Muscle layer of duodenum (tissue), 2 donors: ENCODE measurements around the gene LENEP.

Experiments used
- H3K27ac ChIP-seq: one replicate; pipeline ENCODE4 v1.7.0; 2013; ENCODE audit warnings: mild to moderate bottlenecking, low read length
- H3K27me3 ChIP-seq: one replicate; pipeline ENCODE4 v1.7.0; 2013; ENCODE audit warnings: low read depth, mild to moderate bottlenecking, control low read depth, low read length
- H3K36me3 ChIP-seq, 2 donors: one replicate each; pipeline ENCODE4 v1.7.0; 2013; ENCODE audit warnings: low read length in 2 of 2, control low read depth in 1 of 2, mild to moderate bottlenecking in 1 of 2; ENCODE audit not compliant: insufficient read depth in 2 of 2, control insufficient read depth in 1 of 2
- H3K4me1 ChIP-seq, 2 donors: one replicate each; pipeline ENCODE4 v1.7.0; 2013; ENCODE audit warnings: low read length in 2 of 2, mild to moderate bottlenecking in 2 of 2, control low read depth in 1 of 2, moderate library complexity in 1 of 2; ENCODE audit not compliant: insufficient read depth in 2 of 2, control insufficient read depth in 1 of 2
- H3K4me3 ChIP-seq, 2 donors: one replicate each; pipeline ENCODE4 v1.7.0; 2013; ENCODE audit warnings: low read length in 2 of 2, low read depth in 1 of 2, mild to moderate bottlenecking in 1 of 2
- H3K9me3 ChIP-seq, 2 donors: one replicate each; pipeline ENCODE4 v1.7.0; 2013; ENCODE audit warnings: low read length in 2 of 2, control low read depth in 1 of 2, mild to moderate bottlenecking in 1 of 2; ENCODE audit not compliant: control insufficient read depth in 1 of 2
- donor health status: healthy.

LENEP gene

DNA sequence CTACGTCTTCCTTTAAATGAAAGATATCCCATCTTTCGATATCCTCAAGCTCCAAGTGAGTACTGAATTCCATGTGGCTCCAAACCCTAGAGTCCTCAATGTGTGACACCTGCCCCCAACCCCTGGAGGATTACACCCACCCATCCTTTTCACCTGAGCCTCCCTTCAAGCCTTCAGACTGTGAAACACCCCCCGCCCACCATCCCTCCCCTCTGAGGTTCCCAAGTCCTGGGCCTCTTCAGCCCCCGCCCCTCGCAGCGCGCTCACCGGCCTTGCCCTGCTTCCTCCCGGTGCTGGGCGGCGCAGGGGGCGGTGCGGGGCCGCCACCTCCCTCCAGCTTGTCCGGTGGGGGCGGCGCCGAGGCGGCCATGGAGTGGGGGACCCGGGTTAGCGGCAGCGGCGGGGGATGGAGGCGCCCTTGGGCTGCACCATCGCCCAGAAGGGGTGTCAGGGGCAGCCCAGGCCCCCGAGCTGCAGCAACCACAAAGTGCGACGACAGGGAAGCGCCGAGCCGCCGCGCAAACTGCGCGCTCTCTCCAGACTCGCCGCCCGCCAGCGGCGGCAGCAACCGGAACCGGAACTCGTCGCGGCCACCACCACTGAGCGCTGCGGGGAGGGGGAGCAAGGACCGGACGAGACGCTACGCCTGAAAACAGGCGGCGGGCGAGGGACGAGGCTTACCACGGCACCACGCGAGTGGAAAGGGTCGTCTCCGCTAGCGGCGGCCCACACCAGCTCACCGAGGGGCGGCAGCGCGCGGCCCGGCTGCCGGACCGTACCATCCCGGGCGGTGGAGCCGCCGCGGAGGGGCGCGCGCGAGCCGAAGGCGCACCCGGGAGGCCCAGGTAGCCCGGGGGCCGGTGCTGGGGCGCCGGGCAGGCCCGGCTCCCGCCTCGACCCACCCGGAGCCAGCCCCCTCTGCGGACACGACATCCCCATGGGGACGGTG lies 31.9 kb upstream of the LENEP start, which contains the start of gene PYGO2:
TSS of gene PYGO2 (minus strand) at position 576 of the 949 bp plus-strand sequence. CDS start at position 370, 206 bp downstream.
- Histone ChIP-seq H3K4me1 (peaks cover 11 to 33% of the 10 kb centered on the region in 2 donors), H3K27me3 (no peaks in the 10 kb centered on the region), H3K36me3 (peaks cover 27 to 49% of the 10 kb centered on the region in 2 donors), H3K27ac (peak within 1 kb of the TSS; percentile 68), H3K9me3 (no peaks in the 10 kb centered on the region), H3K4me3 (peak within 1 kb of the TSS; percentile 72 to 85)

DNA sequence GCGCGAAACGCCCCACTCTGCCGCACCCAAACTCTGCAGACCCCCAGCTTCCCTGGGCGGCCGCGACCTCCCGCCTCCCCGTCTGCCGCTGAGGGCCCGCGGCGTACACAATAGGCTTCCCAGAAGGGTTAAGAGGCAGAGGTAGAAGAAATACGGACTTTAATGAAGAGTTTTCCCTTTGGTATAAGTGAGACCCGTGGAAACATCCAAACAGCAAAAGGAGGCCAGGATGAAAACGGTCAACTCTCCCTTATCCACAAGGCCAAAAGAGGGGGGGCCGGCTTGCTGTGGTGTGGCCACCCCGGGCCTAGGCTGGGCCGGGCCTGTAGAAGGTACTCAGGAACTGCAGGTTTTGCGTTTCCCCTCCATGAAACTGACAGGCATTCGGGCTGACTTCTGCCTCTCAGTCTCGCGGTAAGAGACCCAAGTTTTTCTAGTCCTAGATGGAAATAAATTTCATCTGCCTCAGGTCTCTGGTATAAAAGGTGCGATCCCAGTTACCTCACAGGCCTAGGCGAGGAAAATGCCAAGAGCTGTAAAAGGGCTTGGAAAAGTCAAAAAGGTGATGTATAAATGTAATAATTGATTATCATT lies 31.1 kb upstream of the LENEP start:
- peak overlapping the region; percentile 68 for H3K27ac ChIP-seq
- peak overlapping the region; percentile 72 to 85 for H3K4me3 ChIP-seq
- H3K4me1 ChIP-seq: peaks cover 5 to 25% of the 10 kb centered on the region in 2 donors
- no peaks in the 10 kb centered on the region for H3K9me3 ChIP-seq
- no peaks in the 10 kb centered on the region for H3K27me3 ChIP-seq
- H3K36me3 ChIP-seq: peaks cover 34 to 57% of the 10 kb centered on the region in 2 donors

DNA sequence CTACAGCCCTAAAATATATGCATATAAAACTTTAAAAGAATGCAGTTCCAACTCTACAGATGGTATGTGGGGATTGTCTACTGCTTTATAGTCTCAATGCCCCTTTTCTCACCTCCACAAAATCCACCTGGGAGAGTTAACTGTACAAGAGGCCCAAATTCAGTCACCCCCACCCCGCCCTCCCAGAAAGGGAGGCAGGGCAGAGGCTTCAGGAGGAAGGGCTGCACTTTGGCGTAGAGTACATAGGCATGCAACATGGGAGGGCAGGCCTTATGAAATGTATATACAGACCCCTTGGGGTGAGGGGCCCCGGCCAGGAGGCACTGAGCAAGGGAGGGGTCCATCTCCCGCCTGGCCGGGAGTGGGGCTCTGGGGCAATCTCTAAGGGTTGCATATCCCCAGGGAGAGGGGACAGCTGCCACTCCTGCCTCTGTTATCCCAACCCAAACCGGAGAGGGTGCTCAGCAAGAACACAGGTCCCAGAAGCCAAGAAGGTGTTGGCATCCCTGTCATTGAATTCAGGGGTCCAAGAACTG lies 30.5 kb upstream of the LENEP start:
- Histone ChIP-seq H3K4me3 (peak overlapping the region; percentile 72 to 85), H3K36me3 (peaks cover 40 to 63% of the 10 kb centered on the region in 2 donors), H3K9me3 (no peaks in the 10 kb centered on the region), H3K27me3 (no peaks in the 10 kb centered on the region), H3K27ac (peak overlapping the region; percentile 68), H3K4me1 (peaks cover 5 to 22% of the 10 kb centered on the region in 2 donors)

- peaks cover 5 to 25% of the 10 kb centered on the region in 2 donors for H3K4me1 ChIP-seq
- peaks cover 45 to 65% of the 10 kb centered on the region in 2 donors for H3K36me3 ChIP-seq
- no peak overlapping the region for H3K4me3 ChIP-seq
- H3K27ac ChIP-seq: no peak overlapping the region
- H3K27me3 ChIP-seq: no peaks in the 10 kb centered on the region
- no peaks in the 10 kb centered on the region for H3K9me3 ChIP-seq
These were observed 29.7 kb upstream of the LENEP start for GRCh38 chr1:154963643-154964042.

GRCh38 chr1:154964359-154964758 lies 29.0 kb upstream of the LENEP start:
- Histone ChIP-seq H3K4me1 (peaks cover 5 to 32% of the 10 kb centered on the region in 2 donors), H3K9me3 (no peaks in the 10 kb centered on the region), H3K4me3 (no peak overlapping the region), H3K27me3 (no peaks in the 10 kb centered on the region), H3K27ac (no peak overlapping the region), H3K36me3 (peaks cover 40 to 57% of the 10 kb centered on the region in 2 donors)

GRCh38 chr1:154966111-154966510 lies 27.3 kb upstream of the LENEP start:
- Histone ChIP-seq H3K27ac (no peak overlapping the region), H3K27me3 (no peaks in the 10 kb centered on the region), H3K4me3 (no peak overlapping the region), H3K36me3 (peaks cover 40 to 55% of the 10 kb centered on the region in 2 donors), H3K4me1 (peaks cover 4 to 32% of the 10 kb centered on the region in 2 donors), H3K9me3 (no peaks in the 10 kb centered on the region)

GRCh38 chr1:154967331-154967950 lies 25.9 kb upstream of the LENEP start:
- peak overlapping the region in 1 of 2 donors; percentile 30 for H3K4me3 ChIP-seq
- H3K27ac ChIP-seq: peak overlapping the region; percentile 14
- H3K9me3 ChIP-seq: no peaks in the 10 kb centered on the region
- H3K36me3 ChIP-seq: peaks cover 40 to 58% of the 10 kb centered on the region in 2 donors
- peaks cover 14 to 38% of the 10 kb centered on the region in 2 donors for H3K4me1 ChIP-seq
- no peaks in the 10 kb centered on the region for H3K27me3 ChIP-seq

- Histone ChIP-seq H3K4me1 (peaks cover 17 to 39% of the 10 kb centered on the region in 2 donors), H3K36me3 (peaks cover 34 to 52% of the 10 kb centered on the region in 2 donors), H3K4me3 (peak overlapping the region; percentile 48 to 65)
These were observed 24.7 kb upstream of the LENEP start for GRCh38 chr1:154968731-154969130.

DNA sequence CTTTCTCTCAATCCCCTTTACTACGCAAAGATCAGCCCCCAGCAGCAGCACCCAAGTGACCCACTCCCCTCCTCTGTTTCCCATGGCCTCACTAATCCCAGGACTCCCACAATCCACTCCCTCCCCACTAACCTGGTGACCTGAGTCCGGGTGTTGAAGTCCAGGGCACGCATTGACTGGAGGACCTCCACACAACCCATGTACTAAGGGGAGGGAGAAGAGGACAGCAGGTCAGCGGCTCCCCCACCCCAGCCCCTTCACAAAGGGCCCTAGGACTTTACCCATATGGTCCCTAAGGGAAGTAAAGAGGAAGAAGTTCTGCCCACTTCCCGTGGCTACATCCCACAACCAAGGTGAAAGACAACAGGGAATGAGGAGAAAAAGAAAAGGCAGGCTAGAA lies 24.1 kb upstream of the LENEP start:
- no peaks in the 10 kb centered on the region for H3K9me3 ChIP-seq
- peak overlapping the region; percentile 78 for H3K27ac ChIP-seq
- peaks cover 17 to 39% of the 10 kb centered on the region in 2 donors for H3K4me1 ChIP-seq
- H3K27me3 ChIP-seq: no peaks in the 10 kb centered on the region
- H3K4me3 ChIP-seq: peak overlapping the region; percentile 48 to 65
- H3K36me3 ChIP-seq: peaks cover 31 to 52% of the 10 kb centered on the region in 2 donors

More at GRCh38 chr1:154968731-154969130, 24.7 kb upstream of the LENEP start:
- Histone ChIP-seq H3K27ac (peak overlapping the region; percentile 78), H3K9me3 (no peaks in the 10 kb centered on the region), H3K27me3 (no peaks in the 10 kb centered on the region)

- Histone ChIP-seq H3K36me3 (peaks cover 27 to 46% of the 10 kb centered on the region in 2 donors), H3K27me3 (no peaks in the 10 kb centered on the region), H3K4me1 (peaks cover 17 to 39% of the 10 kb centered on the region in 2 donors), H3K4me3 (peak overlapping the region; percentile 48 to 65), H3K27ac (peak overlapping the region; percentile 78), H3K9me3 (no peaks in the 10 kb centered on the region)
These were observed 23.4 kb upstream of the LENEP start for GRCh38 chr1:154969860-154970452.
